ENCODE results near the gene PFN2.
"Not testable (repeated sequence)": the region's sequence is repeated elsewhere in the genome, so short reads cannot be mapped to it uniquely, and the experiment has no call there.

DNA sequence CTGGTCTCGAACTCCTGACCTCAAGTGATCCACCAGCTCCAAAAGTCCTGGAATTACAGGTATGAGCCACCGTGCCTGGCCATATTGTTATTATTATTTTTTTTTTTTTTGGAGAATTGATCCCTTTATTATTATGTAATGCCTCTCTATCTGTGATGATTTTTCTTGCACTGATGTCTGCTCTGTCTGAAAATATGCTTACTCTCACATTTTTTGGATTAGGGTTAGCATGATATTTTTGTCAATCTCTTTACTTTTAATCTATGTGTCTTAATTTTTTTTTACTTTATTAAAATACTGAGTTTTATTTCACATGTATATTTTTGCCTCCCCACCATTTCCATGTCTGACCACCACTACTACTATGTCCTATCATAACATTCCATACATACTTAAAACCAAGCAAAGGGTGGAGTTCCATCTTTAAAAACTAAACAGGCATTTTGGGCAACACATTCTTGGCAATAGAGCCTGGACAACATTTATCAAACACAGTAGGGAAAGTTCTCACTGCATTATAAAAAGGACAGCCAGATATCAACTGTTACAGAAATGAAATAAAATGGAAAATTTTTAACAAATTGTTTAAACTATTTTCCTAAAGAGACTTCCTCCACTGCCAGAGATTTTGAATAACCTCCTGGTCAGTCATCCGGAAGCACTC lies 32.2 kb downstream of the PFN2 start:
- TF ChIP-seq, protein P1, sequence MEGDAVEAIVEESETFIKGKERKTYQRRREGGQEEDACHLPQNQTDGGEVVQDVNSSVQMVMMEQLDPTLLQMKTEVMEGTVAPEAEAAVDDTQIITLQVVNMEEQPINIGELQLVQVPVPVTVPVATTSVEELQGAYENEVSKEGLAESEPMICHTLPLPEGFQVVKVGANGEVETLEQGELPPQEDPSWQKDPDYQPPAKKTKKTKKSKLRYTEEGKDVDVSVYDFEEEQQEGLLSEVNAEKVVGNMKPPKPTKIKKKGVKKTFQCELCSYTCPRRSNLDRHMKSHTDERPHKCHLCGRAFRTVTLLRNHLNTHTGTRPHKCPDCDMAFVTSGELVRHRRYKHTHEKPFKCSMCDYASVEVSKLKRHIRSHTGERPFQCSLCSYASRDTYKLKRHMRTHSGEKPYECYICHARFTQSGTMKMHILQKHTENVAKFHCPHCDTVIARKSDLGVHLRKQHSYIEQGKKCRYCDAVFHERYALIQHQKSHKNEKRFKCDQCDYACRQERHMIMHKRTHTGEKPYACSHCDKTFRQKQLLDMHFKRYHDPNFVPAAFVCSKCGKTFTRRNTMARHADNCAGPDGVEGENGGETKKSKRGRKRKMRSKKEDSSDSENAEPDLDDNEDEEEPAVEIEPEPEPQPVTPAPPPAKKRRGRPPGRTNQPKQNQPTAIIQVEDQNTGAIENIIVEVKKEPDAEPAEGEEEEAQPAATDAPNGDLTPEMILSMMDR (IDR thresholded peaks at IDR 0.05): not testable (repeated sequence)
- not testable (repeated sequence) for TF ChIP-seq EZH2 (IDR thresholded peaks at IDR 0.05; ENCODE audit: borderline replicate concordance, insufficient read depth, low read depth, low read length, poor library complexity, severe bottlenecking)

Measured in B cell (primary cell).